PC-3 (cell line): ENCODE data around the gene RNF4.

Source experiments
- CTCF ChIP-seq: fragments of 300-600 bp; sonication (generic); conservative IDR thresholded peaks from 2 replicates; pipeline ENCODE4 v1.5.1; 2017; ENCODE audit warnings: antibody characterized with exemption, low read depth, mild to moderate bottlenecking, low read length
- EZH2phosphoT487 ChIP-seq: fragments of 300-600 bp; sonication (generic); IDR thresholded peaks from 2 replicates; pipeline ENCODE4 v1.6.1; 2018; ENCODE audit warnings: mild to moderate bottlenecking, antibody characterized with exemption, low read length, borderline replicate concordance

GRCh38 chr4:2462218-2462991 is 6.5 kb upstream of the RNF4 start:
- TF ChIP-seq CTCF (peak; percentile 41; the same call in 1 of the 2 replicates), EZH2phosphoT487 (no peak)
